CD4-positive, alpha-beta T cell (primary cell): ENCODE results near the gene ZNF577. TPM values are rescaled to one million over a fixed set of nuclear protein-coding genes. Genes with fewer than 3 reads are reported as not detected.
"Not testable (repeated sequence)": the region's sequence is repeated elsewhere in the genome, so short reads cannot be mapped to it uniquely, and the experiment has no call there.

Source experiments
- ATAC-seq: fragments of 200-7000 bp; cut with Tn5 transposase; one replicate; pipeline ENCODE4 v1.10.0; 2022; ENCODE audit warnings: mild to moderate bottlenecking; ENCODE audit not compliant: poor library complexity
- CTCF ChIA-PET: fragments of 350-600 bp; sonication (Branson Sonifier 250); formaldehyde crosslinking; loops from one replicate; lab custom pipeline; 2021; ENCODE audit warnings: antibody characterized with exemption, inconsistent platforms; lab: Charles Lee
- POLR2A ChIA-PET: fragments of 350-600 bp; sonication (Branson Sonifier 250); formaldehyde crosslinking; loops from one replicate; lab custom pipeline; 2021; ENCODE audit warnings: antibody characterized with exemption, inconsistent platforms; lab: Charles Lee
- DNase-seq, 14 experiments: peaks; one replicate each; pipeline ENCODE4 v3.0.0-alpha.2; 2013 to 2020; ENCODE audit warnings: mixed read lengths in 2 of 14
- H3K27ac ChIP-seq, 2 donors: one replicate each; pipeline versions ENCODE4 v1.5.1 to v1.7.0; 2013; ENCODE audit warnings: low read length in 2 of 2, low read depth in 1 of 2, mild to moderate bottlenecking in 1 of 2
- H3K27me3 ChIP-seq, 2 experiments: 1 replicate in 1 of 2; 2 replicates in 1 of 2; pipeline versions ENCODE4 v1.6.1 to v1.7.0; 2013; ENCODE audit warnings: low read length in 2 of 2, control low read depth in 1 of 2, mild to moderate bottlenecking in 1 of 2, moderate library complexity in 1 of 2; ENCODE audit not compliant: insufficient read depth in 2 of 2, control insufficient read depth in 1 of 2
- H3K36me3 ChIP-seq: one replicate; pipeline ENCODE4 v1.6.1; 2013; ENCODE audit warnings: low read length, control low read depth; ENCODE audit not compliant: insufficient read depth
- H3K4me1 ChIP-seq: one replicate; pipeline ENCODE4 v1.6.1; 2013; ENCODE audit warnings: low read length, control low read depth; ENCODE audit not compliant: insufficient read depth
- H3K4me3 ChIP-seq: one replicate; pipeline ENCODE4 v1.5.1; 2013; ENCODE audit warnings: mild to moderate bottlenecking, low read length, moderate library complexity
- H3K9me3 ChIP-seq, 2 experiments: 1 replicate in 1 of 2; 2 replicates in 1 of 2; pipeline versions ENCODE4 v1.6.1 to v1.7.0; 2013; ENCODE audit warnings: low read length in 2 of 2, mild to moderate bottlenecking in 2 of 2, control low read depth in 1 of 2, moderate library complexity in 1 of 2; ENCODE audit not compliant: control insufficient read depth in 1 of 2, insufficient read depth in 1 of 2
- H3K27ac Mint-ChIP-seq: one replicate; pipeline ENCODE4 v1.8.0; 2020; ENCODE audit warnings: mixed read lengths
- H3K27me3 Mint-ChIP-seq: one replicate; pipeline ENCODE4 v1.8.0; 2021; ENCODE audit warnings: mixed read lengths
- H3K36me3 Mint-ChIP-seq: one replicate; pipeline ENCODE4 v1.8.0; 2021; ENCODE audit warnings: low read depth, mixed read lengths
- H3K4me1 Mint-ChIP-seq: one replicate; pipeline ENCODE4 v1.8.0; 2021; ENCODE audit warnings: low read depth, mixed read lengths
- H3K4me3 Mint-ChIP-seq: one replicate; pipeline ENCODE4 v1.8.0; 2020; ENCODE audit warnings: mild to moderate bottlenecking, mixed read lengths
- H3K9me3 Mint-ChIP-seq: one replicate; pipeline ENCODE4 v1.8.0; 2020; ENCODE audit warnings: mixed read lengths
- intact Hi-C, 2 experiments: fragments of 100-400 bp; cut with DNase I in 1 of 2; cut with micrococcal nuclease in 1 of 2; formaldehyde crosslinking; loops; one replicate each; pipeline versions ENCODE4 v1.15.1 to v1.9.0; 2023 to 2025; cut with DNase I, micrococcal nuclease
- total RNA-seq, 174 experiments: library from RNA in 2 of 174; stranded (reverse) in 2 of 174; gene quantifications; one replicate each; pipeline ENCODE4 v1.2.3 and lab custom pipeline; 2021 to 2026
- TF ChIP-seq, protein P1 (sequence below): fragments of 200-600 bp; IDR thresholded peaks from one replicate; pipeline ENCODE4 v1.8.0; 2022; ENCODE audit warnings: antibody characterized with exemption, mild to moderate bottlenecking

ZNF577 gene
- total RNA-seq, 2 experiments from 2014 or later, result 8.0 to 10.3 TPM

DNA sequence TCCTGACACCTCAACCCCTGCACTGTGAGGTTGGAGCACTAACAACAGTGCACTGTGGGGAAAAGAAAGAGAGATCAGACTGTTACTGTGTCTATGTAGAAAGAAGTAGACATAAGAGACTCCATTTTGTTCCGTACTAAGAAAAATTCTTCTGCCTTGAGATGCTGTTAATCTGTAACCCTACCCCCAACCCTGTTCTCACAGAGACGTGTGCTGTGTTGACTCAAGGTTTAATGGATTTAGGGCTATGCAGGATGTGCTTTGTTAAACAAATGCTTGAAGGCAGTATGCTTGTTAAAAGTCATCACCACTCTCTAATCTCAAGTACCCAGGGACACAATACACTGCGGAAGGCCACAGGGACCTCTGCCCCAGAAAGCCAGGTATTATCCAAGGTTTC lies 17.9 kb upstream of the ZNF577 start:
- H3K27me3 Mint-ChIP-seq, result peaks cover 40% of the 10 kb centered on the region
- DNase-seq, H3K36me3 ChIP-seq, CTCF ChIA-PET, POLR2A ChIA-PET, H3K27ac Mint-ChIP-seq, ATAC-seq, H3K27ac ChIP-seq, H3K4me3 ChIP-seq: not testable (repeated sequence)
- peaks cover 25% of the 10 kb centered on the region for H3K9me3 Mint-ChIP-seq
- Histone ChIP-seq H3K9me3 (peaks cover 46 to 53% of the 10 kb centered on the region in 2 experiments), H3K27me3 (peaks cover 9 to 11% of the 10 kb centered on the region in 2 experiments), H3K4me1 (peaks cover 14% of the 10 kb centered on the region)
- H3K36me3 Mint-ChIP-seq, result peaks cover 78% of the 10 kb centered on the region
- peaks cover 29% of the 10 kb centered on the region for H3K4me1 Mint-ChIP-seq
- intact Hi-C loops, result loop anchor here (1.0 to 10.0 kb wide), 4 partner anchors 21 to 992 kb away; partner anchors contain the start of genes ZNF320 (in 1 of the 2), ZNF350 (in 1 of the 2) and ZNF432 (in 1 of the 2)
- H3K4me3 Mint-ChIP-seq, result peak overlapping the region; percentile 39

DNA sequence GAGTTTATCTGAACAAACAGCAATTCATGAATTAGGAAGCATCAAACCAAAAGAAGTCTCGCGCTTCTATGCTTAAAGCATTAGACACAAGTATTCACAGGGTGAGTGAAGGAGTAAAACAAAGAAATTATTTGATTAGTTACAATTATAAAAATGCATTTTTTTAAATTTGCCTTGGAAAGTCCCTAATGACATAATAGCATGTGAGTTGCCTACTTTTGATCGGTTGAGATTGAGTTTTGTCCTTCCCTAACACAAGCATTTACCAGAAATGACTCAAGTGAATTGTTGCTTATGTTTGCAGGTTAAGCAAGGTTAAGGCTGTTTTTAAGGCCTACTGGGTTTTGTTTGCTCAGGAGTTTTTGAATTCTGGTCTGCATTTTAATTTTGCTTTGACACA lies 17.5 kb upstream of the ZNF577 start:
- ATAC-seq (peak; percentile 6), DNase-seq (no peak)
- H3K4me1 Mint-ChIP-seq, result peaks cover 29% of the 10 kb centered on the region
- H3K9me3 Mint-ChIP-seq, result peaks cover 25% of the 10 kb centered on the region
- peaks cover 45 to 54% of the 10 kb centered on the region in 2 experiments for H3K9me3 ChIP-seq
- H3K27ac ChIP-seq, result no peak overlapping the region
- peaks cover 14% of the 10 kb centered on the region for H3K4me1 ChIP-seq
- H3K4me3 ChIP-seq, result peak overlapping the region; percentile 92
- H3K27me3 ChIP-seq, result peaks cover 9 to 10% of the 10 kb centered on the region in 2 experiments
- H3K36me3 ChIP-seq, result peaks cover 3% of the 10 kb centered on the region
- TF ChIP-seq, protein P1, sequence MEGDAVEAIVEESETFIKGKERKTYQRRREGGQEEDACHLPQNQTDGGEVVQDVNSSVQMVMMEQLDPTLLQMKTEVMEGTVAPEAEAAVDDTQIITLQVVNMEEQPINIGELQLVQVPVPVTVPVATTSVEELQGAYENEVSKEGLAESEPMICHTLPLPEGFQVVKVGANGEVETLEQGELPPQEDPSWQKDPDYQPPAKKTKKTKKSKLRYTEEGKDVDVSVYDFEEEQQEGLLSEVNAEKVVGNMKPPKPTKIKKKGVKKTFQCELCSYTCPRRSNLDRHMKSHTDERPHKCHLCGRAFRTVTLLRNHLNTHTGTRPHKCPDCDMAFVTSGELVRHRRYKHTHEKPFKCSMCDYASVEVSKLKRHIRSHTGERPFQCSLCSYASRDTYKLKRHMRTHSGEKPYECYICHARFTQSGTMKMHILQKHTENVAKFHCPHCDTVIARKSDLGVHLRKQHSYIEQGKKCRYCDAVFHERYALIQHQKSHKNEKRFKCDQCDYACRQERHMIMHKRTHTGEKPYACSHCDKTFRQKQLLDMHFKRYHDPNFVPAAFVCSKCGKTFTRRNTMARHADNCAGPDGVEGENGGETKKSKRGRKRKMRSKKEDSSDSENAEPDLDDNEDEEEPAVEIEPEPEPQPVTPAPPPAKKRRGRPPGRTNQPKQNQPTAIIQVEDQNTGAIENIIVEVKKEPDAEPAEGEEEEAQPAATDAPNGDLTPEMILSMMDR, result no peak
- H3K27ac Mint-ChIP-seq, result peak overlapping the region; percentile 89
- intact Hi-C loops, result loop anchor here (1.0 to 10.0 kb wide), 4 partner anchors 21 to 992 kb away; partner anchors contain the start of genes ZNF320 (in 1 of the 2), ZNF350 (in 1 of the 2) and ZNF432 (in 1 of the 2)
- peak overlapping the region; percentile 100 for H3K4me3 Mint-ChIP-seq
- H3K27me3 Mint-ChIP-seq, result peaks cover 40% of the 10 kb centered on the region
- ChIA-PET CTCF (no interaction called here), POLR2A (interaction anchor here (1.0 to 2.0 kb wide), 2 partner anchors 82 to 144 kb away, joined by 3 to 7 read pairs; partner anchors contain the start of genes ZNF350 and ZNF432)
- peaks cover 78% of the 10 kb centered on the region for H3K36me3 Mint-ChIP-seq

DNA sequence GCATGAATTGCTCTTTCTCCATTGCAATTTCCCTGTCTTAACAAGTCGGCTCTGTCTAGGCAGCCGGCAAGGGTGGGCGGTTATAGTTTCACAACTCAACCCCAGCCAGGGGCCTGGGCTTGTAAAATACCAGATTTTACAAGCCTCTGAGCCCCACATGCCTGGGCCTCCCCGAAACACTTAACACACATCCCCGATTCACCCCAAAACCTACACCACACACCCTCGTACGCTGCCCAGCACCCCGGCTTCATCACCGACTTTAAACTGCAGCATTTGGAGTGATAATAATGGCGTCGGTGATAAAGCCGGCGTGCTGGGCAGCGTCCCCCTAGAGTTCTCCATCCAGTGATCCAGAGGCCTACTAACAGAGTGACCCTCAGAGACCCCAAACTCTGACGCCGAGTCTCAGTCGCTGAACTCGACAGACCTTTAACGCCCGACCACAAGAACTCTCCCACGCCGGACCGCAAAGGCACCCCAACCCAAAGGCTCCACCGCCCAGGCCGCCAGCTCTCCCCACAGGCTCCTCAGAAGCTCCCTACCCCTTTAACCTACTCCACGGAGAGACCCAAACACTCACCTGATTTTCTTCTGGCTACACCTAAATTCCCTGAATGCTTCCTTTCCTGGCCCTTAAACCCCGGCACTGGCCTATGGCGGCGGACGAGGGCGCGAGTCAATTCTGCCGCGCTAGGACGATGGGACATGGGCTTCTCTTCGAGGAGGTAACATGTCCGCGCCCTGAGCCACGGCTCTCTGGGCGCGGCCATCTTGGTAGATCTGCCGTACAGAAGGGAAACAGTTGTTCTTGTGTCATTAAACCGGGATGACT lies 16.8 kb upstream of the ZNF577 start, which contains the start of gene ZNF649:
Gene ZNF649, minus strand, starts transcription at position 687 of the 835 bp plus-strand sequence. CDS start 4,910 bp downstream, outside the sequence.
- CTCF ChIA-PET, result no interaction called here
- POLR2A ChIA-PET, result interaction anchor here (0.5 to 2.0 kb wide), 3 partner anchors 22 to 144 kb away, joined by 3 to 7 read pairs (median 3); partner anchors contain the start of genes ZNF350 and ZNF432
- Histone ChIP-seq H3K4me3 (peak within 1 kb of the TSS; percentile 92), H3K27me3 (peaks cover 6 to 9% of the 10 kb centered on the region in 2 experiments), H3K9me3 (peaks cover 42 to 54% of the 10 kb centered on the region in 2 experiments), H3K27ac (peak within 1 kb of the TSS; percentile 53 to 58), H3K4me1 (peaks cover 14% of the 10 kb centered on the region), H3K36me3 (peaks cover 10% of the 10 kb centered on the region)
- TF ChIP-seq, protein P1, result no peak
- intact Hi-C loops, result loop anchor here (1.0 to 10.0 kb wide), 6 partner anchors 22 to 993 kb away; partner anchors contain the start of genes ZNF350 (in 2 of the 2), ZNF320 (in 1 of the 2), ZNF432 (in 1 of the 2) and ZNF613 (in 1 of the 2)
- Mint-ChIP-seq H3K27ac (peak within 1 kb of the TSS; percentile 89), H3K4me1 (peaks cover 29% of the 10 kb centered on the region), H3K27me3 (peaks cover 36% of the 10 kb centered on the region), H3K4me3 (peak within 1 kb of the TSS; percentile 100), H3K9me3 (peaks cover 24% of the 10 kb centered on the region), H3K36me3 (peaks cover 80% of the 10 kb centered on the region)
- ATAC-seq, result peak; percentile 91
- DNase-seq, result peak; percentile 69 to 90 (median 74)
